ENCODE measurements around the gene UAP1L1. TPM values are rescaled to one million over a fixed set of nuclear protein-coding genes. Genes with fewer than 3 reads are reported as not detected.

The UAP1L1 gene
- total RNA-seq, 2 donors from 2014 or later: 2.6 to 4.5 TPM

GRCh38 chr9:137071282-137071681, 6.0 kb upstream of the UAP1L1 start:
- Mint-ChIP-seq H3K9me3 (no peaks in the 10 kb centered on the region), H3K4me1 (peaks cover 15% of the 10 kb centered on the region), H3K36me3 (ENCODE audit: low read depth) (no peaks in the 10 kb centered on the region), H3K4me3 (peak overlapping the region; percentile 54), H3K27ac (no peak overlapping the region), H3K27me3 (ENCODE audit: insufficient read depth) (peaks cover 18% of the 10 kb centered on the region)
- Histone ChIP-seq H3K27me3 (ENCODE audit: control insufficient read depth, insufficient read depth, low read length, poor library complexity, severe bottlenecking) (peaks cover 3% of the 10 kb centered on the region), H3K36me3 (ENCODE audit: control insufficient read depth, insufficient read depth, low read length) (no peaks in the 10 kb centered on the region), H3K27ac (ENCODE audit: low read depth, low read length) (peak overlapping the region; percentile 66), H3K4me3 (ENCODE audit: low read length) (peak overlapping the region; percentile 66), H3K9me3 (ENCODE audit: control insufficient read depth, low read length) (no peaks in the 10 kb centered on the region), H3K9ac (ENCODE audit: extremely low read depth, low read length, poor library complexity, severe bottlenecking) (no peak overlapping the region), H3K4me1 (ENCODE audit: control insufficient read depth, insufficient read depth, low read length) (peaks cover 3% of the 10 kb centered on the region)
- no peak for TF ChIP-seq CTCF (conservative IDR thresholded peaks at IDR 0.05)
- 94 to 100% methylated on average over 2 of the region's 2 CpGs for WGBS, 2 experiments (ENCODE audit: insufficient coverage in 1 of 2, insufficient read length in 1 of 2)
- DNase-seq: no peak

DNA sequence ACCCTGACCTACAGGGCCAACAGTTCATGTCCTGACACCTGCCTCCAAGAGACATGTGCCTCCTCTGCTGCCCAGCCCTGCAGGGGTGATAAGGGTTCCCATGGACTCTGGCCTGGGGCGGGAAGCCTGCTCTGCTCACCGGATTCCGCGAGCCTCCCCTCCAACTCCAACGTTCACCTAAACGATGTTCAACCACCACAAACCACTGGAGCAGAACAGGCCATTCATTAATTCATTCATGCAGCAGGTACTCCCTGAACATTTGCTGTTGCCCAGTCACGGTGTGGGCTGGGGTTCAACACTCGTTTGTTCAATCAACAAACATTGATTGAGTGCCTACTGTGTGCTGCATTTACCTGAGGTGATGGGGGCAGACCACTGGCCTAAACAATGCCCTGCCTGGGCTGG, 3.3 kb upstream of the UAP1L1 start:
- Histone ChIP-seq H3K27ac (ENCODE audit: low read depth, low read length) (no peak overlapping the region), H3K4me1 (ENCODE audit: control insufficient read depth, insufficient read depth, low read length) (no peaks in the 10 kb centered on the region), H3K4me3 (ENCODE audit: low read length) (no peak overlapping the region), H3K27me3 (ENCODE audit: control insufficient read depth, insufficient read depth, low read length, poor library complexity, severe bottlenecking) (peaks cover 25% of the 10 kb centered on the region), H3K9me3 (ENCODE audit: control insufficient read depth, low read length) (no peaks in the 10 kb centered on the region), H3K9ac (ENCODE audit: extremely low read depth, low read length, poor library complexity, severe bottlenecking) (no peak overlapping the region), H3K36me3 (ENCODE audit: control insufficient read depth, insufficient read depth, low read length) (no peaks in the 10 kb centered on the region)
- Mint-ChIP-seq H3K27me3 (ENCODE audit: insufficient read depth) (peaks cover 38% of the 10 kb centered on the region), H3K36me3 (ENCODE audit: low read depth) (no peaks in the 10 kb centered on the region), H3K9me3 (no peaks in the 10 kb centered on the region), H3K4me1 (peaks cover 4% of the 10 kb centered on the region), H3K27ac (no peak overlapping the region), H3K4me3 (no peak overlapping the region)
- DNase-seq: no peak
- TF ChIP-seq CTCF (conservative IDR thresholded peaks at IDR 0.05): no peak
- 93% methylated on average over 8 of the region's 8 CpGs for WGBS, 2 experiments (ENCODE audit: insufficient coverage in 1 of 2, insufficient read length in 1 of 2)

DNA sequence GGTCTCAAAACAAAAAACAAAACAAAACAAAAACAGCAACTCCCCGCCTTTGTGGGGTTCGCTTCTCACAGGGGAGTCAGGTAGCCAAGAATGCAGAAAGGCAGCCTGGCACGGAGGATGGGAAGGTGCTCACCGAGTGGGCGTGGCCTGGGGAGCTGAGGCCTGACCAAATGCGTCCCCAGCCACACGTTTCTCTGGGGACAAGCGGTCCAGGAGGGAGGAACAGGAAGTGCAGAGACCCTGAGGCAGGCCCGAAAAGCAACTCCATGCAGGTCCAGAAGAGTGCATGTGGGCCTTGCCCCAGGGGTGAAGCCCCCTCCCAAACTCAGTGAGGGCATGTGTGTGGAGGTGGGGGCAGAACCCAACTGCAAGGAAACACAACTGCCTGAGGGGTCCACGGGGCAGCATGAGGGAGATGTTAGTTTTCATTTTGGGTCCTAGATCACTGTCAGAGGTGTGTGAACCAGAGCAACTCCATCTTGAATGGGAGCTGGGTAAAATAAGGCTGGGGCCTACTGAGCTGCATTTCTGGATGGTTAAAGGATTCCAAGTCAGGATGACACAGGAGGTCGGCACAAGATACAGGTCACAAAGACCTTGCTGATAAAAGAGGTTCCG, 2.6 kb upstream of the UAP1L1 start:
- no peaks in the 10 kb centered on the region for H3K36me3 Mint-ChIP-seq (ENCODE audit: low read depth)
- H3K27me3 Mint-ChIP-seq (ENCODE audit: insufficient read depth): peaks cover 42% of the 10 kb centered on the region
- H3K27ac ChIP-seq (ENCODE audit: low read depth, low read length): no peak overlapping the region
- DNase-seq: no peak
- no peaks in the 10 kb centered on the region for H3K9me3 Mint-ChIP-seq
- no peak overlapping the region for H3K9ac ChIP-seq (ENCODE audit: extremely low read depth, low read length, poor library complexity, severe bottlenecking)
- 82 to 87% methylated on average over 12 of the region's 12 CpGs for WGBS, 2 experiments (ENCODE audit: insufficient coverage in 1 of 2, insufficient read length in 1 of 2)
- no peaks in the 10 kb centered on the region for H3K4me1 ChIP-seq (ENCODE audit: control insufficient read depth, insufficient read depth, low read length)
- no peak overlapping the region for H3K4me3 ChIP-seq (ENCODE audit: low read length)
- no peak overlapping the region for H3K4me3 Mint-ChIP-seq
- TF ChIP-seq CTCF (conservative IDR thresholded peaks at IDR 0.05): no peak
- peaks cover 4% of the 10 kb centered on the region for H3K4me1 Mint-ChIP-seq
- no peaks in the 10 kb centered on the region for H3K36me3 ChIP-seq (ENCODE audit: control insufficient read depth, insufficient read depth, low read length)
- H3K27me3 ChIP-seq (ENCODE audit: control insufficient read depth, insufficient read depth, low read length, poor library complexity, severe bottlenecking): peaks cover 33% of the 10 kb centered on the region
- no peaks in the 10 kb centered on the region for H3K9me3 ChIP-seq (ENCODE audit: control insufficient read depth, low read length)
- no peak overlapping the region for H3K27ac Mint-ChIP-seq
